Stimulated activated CD8-positive, alpha-beta memory T cell treated with anti-CD3 and anti-CD28 coated beads, Interleukin-12 subunit alpha, Interleukin-12 subunit beta, amount 100 ng/mL, for 4 hours (primary cell): ENCODE results near the gene INKA1.
"Not testable (repeated sequence)": the region's sequence is repeated elsewhere in the genome, so short reads cannot be mapped to it uniquely, and the experiment has no call there.

Source experiments
- DNase-seq: peaks from one replicate; pipeline ENCODE4 v3.0.0-alpha.2; 2020; ENCODE audit warnings: low read depth

INKA1 gene

GRCh38 chr3:49807431-49808114, 4.5 kb downstream of the INKA1 start:
- DNase-seq, result no peak

GRCh38 chr3:49812916-49813496, 9.9 kb downstream of the INKA1 start:
- DNase-seq, result no peak

- no peak for DNase-seq
Observed at GRCh38 chr3:49813497-49814174, 10.6 kb downstream of the INKA1 start, which contains the start of gene UBA7. Gene UBA7 (minus strand): TSS chr3:49813953. CDS start chr3:49813787, 166 bp downstream.

GRCh38 chr3:49823131-49823530, 20.1 kb downstream of the INKA1 start:
- not testable (repeated sequence) for DNase-seq

- DNase-seq, result no peak
Observed at GRCh38 chr3:49826016-49826415, 23.0 kb downstream of the INKA1 start.

- no peak for DNase-seq
Observed at GRCh38 chr3:49831341-49831740, 28.3 kb downstream of the INKA1 start.

- DNase-seq, result peak; percentile 53
Observed at GRCh38 chr3:49839193-49839809, 36.2 kb downstream of the INKA1 start.

- DNase-seq, result no peak
Observed at GRCh38 chr3:49840388-49840787, 37.3 kb downstream of the INKA1 start.

- DNase-seq, result no peak
Observed at GRCh38 chr3:49841126-49841696, 38.1 kb downstream of the INKA1 start.

- DNase-seq, result no peak
Observed at GRCh38 chr3:49841806-49842205, 38.7 kb downstream of the INKA1 start.

- no peak for DNase-seq
Observed at GRCh38 chr3:49842843-49843517, 39.9 kb downstream of the INKA1 start.

- DNase-seq, result no peak
Observed at GRCh38 chr3:49844464-49845183, 41.6 kb downstream of the INKA1 start.

GRCh38 chr3:49845694-49846093, 42.6 kb downstream of the INKA1 start:
- no peak for DNase-seq
